ENCODE data around the gene C10orf90.

DNA sequence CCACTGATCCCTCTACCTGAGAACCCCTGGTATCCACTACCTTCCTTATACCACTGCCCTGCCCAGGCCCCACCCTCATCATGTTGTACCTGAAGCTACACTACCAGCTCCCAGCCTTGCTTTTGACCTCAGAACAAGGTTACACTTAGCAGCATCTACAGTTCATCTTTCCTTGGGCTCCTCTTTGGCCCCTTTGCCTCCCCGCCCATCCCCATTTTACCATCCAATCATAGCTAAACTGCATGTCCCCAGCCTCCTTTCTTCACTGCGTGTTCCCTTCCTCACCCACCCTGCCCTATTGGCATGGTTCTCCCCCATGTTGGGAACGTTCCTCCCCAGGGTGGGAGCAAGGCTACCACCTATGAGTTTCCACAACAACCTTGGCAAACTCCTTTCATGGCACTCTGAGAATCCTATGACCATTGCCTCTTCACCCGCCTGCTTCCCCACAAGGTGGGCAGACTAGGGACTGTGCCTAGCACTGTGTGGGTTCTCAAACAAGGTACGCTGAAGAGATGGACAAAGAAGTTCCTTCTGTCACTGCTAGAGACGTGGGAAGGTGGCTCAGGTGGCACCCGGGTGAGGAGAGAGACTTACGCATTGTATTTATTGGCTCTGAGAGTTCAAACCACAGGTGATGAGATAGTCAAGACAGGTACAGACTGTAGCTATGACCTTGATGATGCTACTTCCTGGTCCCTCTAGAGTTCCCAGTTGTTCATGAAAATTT, 215.3 kb downstream of the C10orf90 start:
- TF ChIP-seq, protein P1, sequence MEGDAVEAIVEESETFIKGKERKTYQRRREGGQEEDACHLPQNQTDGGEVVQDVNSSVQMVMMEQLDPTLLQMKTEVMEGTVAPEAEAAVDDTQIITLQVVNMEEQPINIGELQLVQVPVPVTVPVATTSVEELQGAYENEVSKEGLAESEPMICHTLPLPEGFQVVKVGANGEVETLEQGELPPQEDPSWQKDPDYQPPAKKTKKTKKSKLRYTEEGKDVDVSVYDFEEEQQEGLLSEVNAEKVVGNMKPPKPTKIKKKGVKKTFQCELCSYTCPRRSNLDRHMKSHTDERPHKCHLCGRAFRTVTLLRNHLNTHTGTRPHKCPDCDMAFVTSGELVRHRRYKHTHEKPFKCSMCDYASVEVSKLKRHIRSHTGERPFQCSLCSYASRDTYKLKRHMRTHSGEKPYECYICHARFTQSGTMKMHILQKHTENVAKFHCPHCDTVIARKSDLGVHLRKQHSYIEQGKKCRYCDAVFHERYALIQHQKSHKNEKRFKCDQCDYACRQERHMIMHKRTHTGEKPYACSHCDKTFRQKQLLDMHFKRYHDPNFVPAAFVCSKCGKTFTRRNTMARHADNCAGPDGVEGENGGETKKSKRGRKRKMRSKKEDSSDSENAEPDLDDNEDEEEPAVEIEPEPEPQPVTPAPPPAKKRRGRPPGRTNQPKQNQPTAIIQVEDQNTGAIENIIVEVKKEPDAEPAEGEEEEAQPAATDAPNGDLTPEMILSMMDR (IDR thresholded peaks at IDR 0.05; ENCODE audit: insufficient read depth, low read length), result no peak
- TF ChIP-seq POLR2AphosphoS5 (IDR thresholded peaks at IDR 0.05; ENCODE audit: low read depth) (no peak), GABPA (IDR thresholded peaks at IDR 0.05; ENCODE audit: low read depth) (no peak)

Data from HL-60 (cell line).